Thyroid gland (tissue), 4 donors: ENCODE measurements around the gene NABP1. TPM values are rescaled to one million over a fixed set of nuclear protein-coding genes. Genes with fewer than 3 reads are reported as not detected.

ENCODE experiments used
- DNase-seq, 2 donors: peaks; one replicate each; pipeline ENCODE4 v3.0.0-alpha.2; 2019
- H3K27ac ChIP-seq, 3 donors: fragments of 200-600 bp; sonication (generic); 1 replicate in 2 of 3; 2 replicates in 1 of 3; pipeline ENCODE4 v1.5.1; 2016 to 2019; ENCODE audit warnings: mild to moderate bottlenecking in 1 of 3, moderate library complexity in 1 of 3
- H3K27me3 ChIP-seq: fragments of 200-600 bp; sonication (generic); one replicate; pipeline ENCODE4 v1.5.1; 2019
- H3K36me3 ChIP-seq, 2 donors: fragments of 200-600 bp; sonication (generic); one replicate each; pipeline ENCODE4 v1.5.1; 2016 to 2019
- H3K4me1 ChIP-seq, 2 donors: fragments of 200-600 bp; sonication (generic); one replicate each; pipeline ENCODE4 v1.5.1; 2017 to 2019
- H3K4me3 ChIP-seq, 3 donors: fragments of 200-600 bp; sonication (generic); replicated peaks in 1 of 3; 1 replicate in 2 of 3; 2 replicates in 1 of 3; pipeline ENCODE4 v1.5.1; 2016; ENCODE audit warnings: mild to moderate bottlenecking in 1 of 3
- H3K9me3 ChIP-seq: fragments of 200-600 bp; sonication (generic); one replicate; pipeline ENCODE4 v1.5.1; 2017
- POLR2A ChIP-seq, 2 donors: fragments of 450-650 bp; IDR thresholded peaks; one replicate each; pipeline ENCODE4 v1.6.1; 2017; ENCODE audit warnings: antibody characterized with exemption in 2 of 2, mild to moderate bottlenecking in 2 of 2, moderate library complexity in 1 of 2
- WGBS, 2 donors: methylation state at CpG; one replicate each; pipeline ENCODE4 v1.1.5; 2017; 5-methylcytosine and 5-hydroxymethylcytosine counted together
- intact Hi-C: fragments of 100-400 bp; cut with DNase I; formaldehyde crosslinking; loops from one replicate; pipeline ENCODE4 v1.15.1; 2023
- total RNA-seq, 4 donors: library from RNA; depleted of rRNA; stranded (reverse); fragments of >200 nt; gene quantifications; one replicate each; pipeline ENCODE4 v1.2.3, GENCODE V29; 2016
- TF ChIP-seq, protein P1 (sequence below), 6 experiments: fragments of 200-600 bp in 3 of 6; fragments of 450-650 bp in 3 of 6; sonication (generic) in 3 of 6; IDR thresholded peaks; one replicate each; pipeline ENCODE4 v1.5.1; 2016 to 2019; ENCODE audit warnings: antibody characterized with exemption in 6 of 6, mild to moderate bottlenecking in 2 of 6, inconsistent platforms in 1 of 6, moderate library complexity in 1 of 6

NABP1 gene
- total RNA-seq, 4 donors from 2014 or later: 5.7 to 28.6 (median 7.9) TPM

- H3K27me3 ChIP-seq: no peaks in the 10 kb centered on the region
- no peaks in the 10 kb centered on the region for H3K9me3 ChIP-seq
- WGBS, 2 donors: 70 to 84% methylated on average over 2 of the region's 2 CpGs
- no peaks in the 10 kb centered on the region for H3K36me3 ChIP-seq
- TF ChIP-seq POLR2A (IDR thresholded peaks at IDR 0.05): no peak
- TF ChIP-seq, protein P1, sequence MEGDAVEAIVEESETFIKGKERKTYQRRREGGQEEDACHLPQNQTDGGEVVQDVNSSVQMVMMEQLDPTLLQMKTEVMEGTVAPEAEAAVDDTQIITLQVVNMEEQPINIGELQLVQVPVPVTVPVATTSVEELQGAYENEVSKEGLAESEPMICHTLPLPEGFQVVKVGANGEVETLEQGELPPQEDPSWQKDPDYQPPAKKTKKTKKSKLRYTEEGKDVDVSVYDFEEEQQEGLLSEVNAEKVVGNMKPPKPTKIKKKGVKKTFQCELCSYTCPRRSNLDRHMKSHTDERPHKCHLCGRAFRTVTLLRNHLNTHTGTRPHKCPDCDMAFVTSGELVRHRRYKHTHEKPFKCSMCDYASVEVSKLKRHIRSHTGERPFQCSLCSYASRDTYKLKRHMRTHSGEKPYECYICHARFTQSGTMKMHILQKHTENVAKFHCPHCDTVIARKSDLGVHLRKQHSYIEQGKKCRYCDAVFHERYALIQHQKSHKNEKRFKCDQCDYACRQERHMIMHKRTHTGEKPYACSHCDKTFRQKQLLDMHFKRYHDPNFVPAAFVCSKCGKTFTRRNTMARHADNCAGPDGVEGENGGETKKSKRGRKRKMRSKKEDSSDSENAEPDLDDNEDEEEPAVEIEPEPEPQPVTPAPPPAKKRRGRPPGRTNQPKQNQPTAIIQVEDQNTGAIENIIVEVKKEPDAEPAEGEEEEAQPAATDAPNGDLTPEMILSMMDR (IDR thresholded peaks at IDR 0.05): no peak
- H3K4me3 ChIP-seq: no peak overlapping the region
- intact Hi-C loops: no loop called here
- no peak for DNase-seq
- no peak overlapping the region for H3K27ac ChIP-seq
- H3K4me1 ChIP-seq: no peaks in the 10 kb centered on the region
These were observed 28.4 kb upstream of the NABP1 start for GRCh38 chr2:191649519-191649918.

DNA sequence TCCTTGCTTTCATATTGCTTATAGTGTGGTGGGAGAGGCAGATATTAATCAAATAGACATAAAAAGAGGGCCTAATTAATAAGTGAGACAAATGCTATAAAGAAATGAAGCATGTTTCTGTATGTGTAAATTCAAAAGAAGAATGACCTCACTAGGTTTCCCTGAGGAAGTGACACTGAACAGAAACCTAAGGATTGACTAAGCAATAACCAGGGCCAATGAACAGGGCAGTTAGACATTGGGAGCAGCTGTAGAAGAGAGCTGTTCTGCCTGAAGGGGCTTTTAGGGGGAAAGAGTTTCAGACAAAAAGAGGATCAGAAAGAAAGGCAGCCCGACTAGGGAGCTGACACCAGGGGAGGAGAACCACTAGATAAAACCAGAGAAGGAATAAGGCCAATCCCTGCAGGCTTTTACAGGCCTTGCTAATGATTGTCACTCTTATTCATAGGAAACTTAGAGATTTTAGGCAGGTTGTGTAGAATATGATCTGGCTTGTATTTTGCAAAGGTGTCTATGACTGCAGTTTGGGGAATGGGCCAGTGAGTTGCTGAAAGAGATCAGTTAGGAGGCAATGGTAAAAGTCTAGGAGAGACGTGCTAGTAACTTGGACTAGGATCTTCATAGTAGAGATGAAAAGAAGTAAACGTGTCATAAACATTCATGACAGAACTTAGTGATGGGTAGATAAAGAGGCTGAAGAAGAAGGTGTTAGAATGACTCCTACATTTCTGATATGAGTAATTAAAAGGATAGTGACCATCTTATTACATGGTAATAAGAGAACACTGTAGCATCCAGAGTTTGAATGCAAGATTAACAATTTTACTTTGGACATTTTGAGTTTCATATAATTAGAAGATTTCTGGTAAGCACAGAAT, 26.8 kb upstream of the NABP1 start:
- Histone ChIP-seq H3K4me3 (no peak overlapping the region), H3K36me3 (no peaks in the 10 kb centered on the region), H3K9me3 (no peaks in the 10 kb centered on the region), H3K4me1 (no peaks in the 10 kb centered on the region), H3K27ac (no peak overlapping the region), H3K27me3 (no peaks in the 10 kb centered on the region)
- TF ChIP-seq, protein P1 (IDR thresholded peaks at IDR 0.05): no peak
- no peak for TF ChIP-seq POLR2A (IDR thresholded peaks at IDR 0.05)
- WGBS, 2 donors: 81 to 87% methylated on average over 3 of the region's 3 CpGs
- DNase-seq: no peak
- intact Hi-C loops: no loop called here

- TF ChIP-seq, protein P1 (IDR thresholded peaks at IDR 0.05): no peak
- no peak for TF ChIP-seq POLR2A (IDR thresholded peaks at IDR 0.05)
- H3K4me3 ChIP-seq: no peak overlapping the region
- H3K36me3 ChIP-seq: no peaks in the 10 kb centered on the region
- WGBS, 2 donors: 91 to 93% methylated on average over 5 of the region's 5 CpGs
- H3K27ac ChIP-seq: no peak overlapping the region
- H3K27me3 ChIP-seq: no peaks in the 10 kb centered on the region
- no peaks in the 10 kb centered on the region for H3K9me3 ChIP-seq
- H3K4me1 ChIP-seq: no peaks in the 10 kb centered on the region
- intact Hi-C loops: no loop called here
- no peak for DNase-seq
These were observed 24.1 kb upstream of the NABP1 start for GRCh38 chr2:191653667-191654391.

GRCh38 chr2:191656391-191656790, 21.5 kb upstream of the NABP1 start:
- H3K27ac ChIP-seq: no peak overlapping the region
- DNase-seq: no peak
- H3K27me3 ChIP-seq: no peaks in the 10 kb centered on the region
- no peaks in the 10 kb centered on the region for H3K36me3 ChIP-seq
- no peaks in the 10 kb centered on the region for H3K9me3 ChIP-seq
- H3K4me1 ChIP-seq: no peaks in the 10 kb centered on the region
- intact Hi-C loops: no loop called here
- TF ChIP-seq POLR2A (IDR thresholded peaks at IDR 0.05): no peak
- TF ChIP-seq, protein P1 (IDR thresholded peaks at IDR 0.05): no peak
- H3K4me3 ChIP-seq: no peak overlapping the region

DNA sequence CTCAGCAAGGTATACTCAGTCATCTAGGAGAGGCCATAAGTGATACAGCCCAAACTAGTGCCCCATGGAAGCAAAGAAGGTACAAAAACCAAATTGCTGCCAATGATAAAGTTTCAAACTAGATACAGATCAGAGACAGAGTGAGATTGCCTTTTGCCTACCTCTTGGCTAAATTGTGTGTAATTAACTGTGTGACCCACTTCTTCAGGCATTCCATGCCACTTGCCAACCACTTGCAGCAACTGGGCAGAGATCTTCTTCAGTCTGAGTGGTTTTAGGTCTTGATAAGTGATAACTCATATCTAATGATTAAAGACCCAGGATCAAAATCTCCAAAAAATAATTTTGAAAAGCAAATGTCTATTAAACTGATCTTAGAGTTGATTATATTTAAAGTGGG, 21.1 kb upstream of the NABP1 start:
- H3K9me3 ChIP-seq: no peaks in the 10 kb centered on the region
- TF ChIP-seq, protein P1 (IDR thresholded peaks at IDR 0.05): no peak
- TF ChIP-seq POLR2A (IDR thresholded peaks at IDR 0.05): no peak
- H3K27ac ChIP-seq: no peak overlapping the region
- H3K4me1 ChIP-seq: no peaks in the 10 kb centered on the region
- H3K4me3 ChIP-seq: no peak overlapping the region
- intact Hi-C loops: no loop called here
- no peaks in the 10 kb centered on the region for H3K36me3 ChIP-seq
- no peak for DNase-seq
- H3K27me3 ChIP-seq: no peaks in the 10 kb centered on the region
